Vagina (tissue), 2 donors: Measurements from ENCODE around the gene SLC7A8. TPM values are rescaled to one million over a fixed set of nuclear protein-coding genes. Genes with fewer than 3 reads are reported as not detected.
A peak's percentile ranks its signal among the peaks of the same experiment; 100 is the strongest.

ENCODE experiments used
- DNase-seq, 2 donors: peaks; one replicate each; pipeline ENCODE4 v3.0.0-alpha.2; 2017; ENCODE audit errors: extremely low spot score in 2 of 2
- H3K27ac ChIP-seq: fragments of 200-600 bp; sonication (generic); one replicate; pipeline ENCODE4 v1.5.1; 2019
- H3K27me3 ChIP-seq: fragments of 200-600 bp; sonication (generic); one replicate; pipeline ENCODE4 v1.5.1; 2019
- H3K36me3 ChIP-seq, 2 donors: fragments of 200-600 bp; sonication (generic); one replicate each; pipeline ENCODE4 v1.5.1; 2017 to 2019
- H3K4me1 ChIP-seq: fragments of 200-600 bp; sonication (generic); one replicate; pipeline ENCODE4 v1.5.1; 2019
- H3K4me3 ChIP-seq, 2 donors: fragments of 200-600 bp; sonication (generic); 1 replicate in 1 of 2; 2 replicates in 1 of 2; pipeline ENCODE4 v1.5.1; 2016 to 2019
- H3K9me3 ChIP-seq: fragments of 200-600 bp; sonication (generic); one replicate; pipeline ENCODE4 v1.5.1; 2019
- POLR2A ChIP-seq, 2 donors: fragments of 450-650 bp; IDR thresholded peaks; one replicate each; pipeline ENCODE4 v1.6.1; 2017; ENCODE audit warnings: antibody characterized with exemption in 2 of 2, mild to moderate bottlenecking in 2 of 2, moderate library complexity in 2 of 2
- POLR2AphosphoS5 ChIP-seq, 2 donors: sonication (generic); formaldehyde crosslinking; IDR thresholded peaks; one replicate each; pipeline ENCODE4 v1.9.0; 2017; ENCODE audit warnings: antibody characterized with exemption in 2 of 2, mild to moderate bottlenecking in 2 of 2, low read depth in 1 of 2; ENCODE audit not compliant: insufficient read depth in 1 of 2
- intact Hi-C: fragments of 100-400 bp; cut with DNase I; formaldehyde crosslinking; loops from one replicate; pipeline ENCODE4 v1.15.1; 2023
- total RNA-seq: library from RNA; depleted of rRNA; stranded (reverse); fragments of >200 nt; gene quantifications from one replicate; pipeline ENCODE4 v1.2.3, GENCODE V29; 2016
- TF ChIP-seq, protein P1 (sequence below), 3 experiments: fragments of 450-650 bp in 2 of 3; fragments of 200-600 bp in 1 of 3; sonication (generic) in 1 of 3; IDR thresholded peaks; one replicate each; pipeline ENCODE4 v1.5.1; 2017 to 2019; ENCODE audit warnings: antibody characterized with exemption in 3 of 3, mild to moderate bottlenecking in 2 of 3, moderate library complexity in 2 of 3

Gene SLC7A8
- total RNA-seq, 1 donor from 2014 or later, result 68.5 TPM

DNA sequence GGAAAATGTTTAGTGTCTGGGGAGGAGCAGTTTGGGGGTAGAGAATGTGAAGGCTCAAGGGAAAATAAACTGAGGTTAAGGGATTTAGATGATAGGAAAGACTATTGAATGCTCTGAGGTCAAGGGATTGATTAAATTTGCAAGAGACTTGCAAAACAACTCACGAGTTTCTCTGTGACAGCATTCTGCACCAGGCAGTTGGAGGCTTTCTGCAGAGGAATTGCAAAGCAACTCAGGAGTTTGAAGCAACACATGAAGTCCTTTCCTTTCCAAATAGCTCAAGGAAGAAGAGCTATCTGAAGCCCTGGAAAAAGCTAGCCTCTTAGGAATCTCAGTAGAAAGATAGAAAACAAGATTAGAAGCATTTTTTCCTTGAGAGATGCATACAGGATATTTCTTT is 23.9 kb downstream of the SLC7A8 start:
- no peak overlapping the region for H3K27ac ChIP-seq
- H3K27me3 ChIP-seq, result no peaks in the 10 kb centered on the region
- no peak overlapping the region for H3K4me3 ChIP-seq
- H3K9me3 ChIP-seq, result no peaks in the 10 kb centered on the region
- no peak for DNase-seq
- peaks cover 33% of the 10 kb centered on the region for H3K4me1 ChIP-seq
- TF ChIP-seq POLR2A (IDR thresholded peaks at IDR 0.05) (no peak), POLR2AphosphoS5 (IDR thresholded peaks at IDR 0.05; ENCODE audit: insufficient read depth in 1 of 2, low read depth in 1 of 2) (no peak)
- TF ChIP-seq, protein P1, sequence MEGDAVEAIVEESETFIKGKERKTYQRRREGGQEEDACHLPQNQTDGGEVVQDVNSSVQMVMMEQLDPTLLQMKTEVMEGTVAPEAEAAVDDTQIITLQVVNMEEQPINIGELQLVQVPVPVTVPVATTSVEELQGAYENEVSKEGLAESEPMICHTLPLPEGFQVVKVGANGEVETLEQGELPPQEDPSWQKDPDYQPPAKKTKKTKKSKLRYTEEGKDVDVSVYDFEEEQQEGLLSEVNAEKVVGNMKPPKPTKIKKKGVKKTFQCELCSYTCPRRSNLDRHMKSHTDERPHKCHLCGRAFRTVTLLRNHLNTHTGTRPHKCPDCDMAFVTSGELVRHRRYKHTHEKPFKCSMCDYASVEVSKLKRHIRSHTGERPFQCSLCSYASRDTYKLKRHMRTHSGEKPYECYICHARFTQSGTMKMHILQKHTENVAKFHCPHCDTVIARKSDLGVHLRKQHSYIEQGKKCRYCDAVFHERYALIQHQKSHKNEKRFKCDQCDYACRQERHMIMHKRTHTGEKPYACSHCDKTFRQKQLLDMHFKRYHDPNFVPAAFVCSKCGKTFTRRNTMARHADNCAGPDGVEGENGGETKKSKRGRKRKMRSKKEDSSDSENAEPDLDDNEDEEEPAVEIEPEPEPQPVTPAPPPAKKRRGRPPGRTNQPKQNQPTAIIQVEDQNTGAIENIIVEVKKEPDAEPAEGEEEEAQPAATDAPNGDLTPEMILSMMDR (IDR thresholded peaks at IDR 0.05), result no peak
- H3K36me3 ChIP-seq, result no peaks in the 10 kb centered on the region
- intact Hi-C loops, result no loop called here

DNA sequence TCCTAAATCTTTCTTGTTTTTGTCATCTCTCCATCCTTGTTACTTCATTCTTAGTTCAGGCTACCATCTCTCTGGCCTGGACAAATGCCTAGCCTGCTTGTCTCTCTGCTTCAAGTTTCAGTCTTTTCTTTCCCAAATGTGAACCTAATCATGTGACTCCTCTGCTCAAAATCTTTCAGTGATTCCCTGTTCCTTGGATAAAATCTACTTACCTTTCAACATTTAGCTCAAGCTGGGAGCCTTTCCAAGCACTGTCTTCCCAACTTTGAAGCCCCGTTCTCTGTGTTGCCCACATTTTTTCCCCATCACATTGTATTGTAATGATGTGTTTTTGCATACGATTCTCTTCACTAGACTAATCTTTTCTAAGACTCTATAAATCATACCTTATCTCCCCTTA is 24.7 kb downstream of the SLC7A8 start:
- Histone ChIP-seq H3K9me3 (no peaks in the 10 kb centered on the region), H3K4me1 (peaks cover 35% of the 10 kb centered on the region), H3K27me3 (no peaks in the 10 kb centered on the region), H3K27ac (no peak overlapping the region), H3K36me3 (no peaks in the 10 kb centered on the region), H3K4me3 (no peak overlapping the region)
- intact Hi-C loops, result no loop called here
- TF ChIP-seq, protein P1 (IDR thresholded peaks at IDR 0.05), result no peak
- no peak for DNase-seq

DNA sequence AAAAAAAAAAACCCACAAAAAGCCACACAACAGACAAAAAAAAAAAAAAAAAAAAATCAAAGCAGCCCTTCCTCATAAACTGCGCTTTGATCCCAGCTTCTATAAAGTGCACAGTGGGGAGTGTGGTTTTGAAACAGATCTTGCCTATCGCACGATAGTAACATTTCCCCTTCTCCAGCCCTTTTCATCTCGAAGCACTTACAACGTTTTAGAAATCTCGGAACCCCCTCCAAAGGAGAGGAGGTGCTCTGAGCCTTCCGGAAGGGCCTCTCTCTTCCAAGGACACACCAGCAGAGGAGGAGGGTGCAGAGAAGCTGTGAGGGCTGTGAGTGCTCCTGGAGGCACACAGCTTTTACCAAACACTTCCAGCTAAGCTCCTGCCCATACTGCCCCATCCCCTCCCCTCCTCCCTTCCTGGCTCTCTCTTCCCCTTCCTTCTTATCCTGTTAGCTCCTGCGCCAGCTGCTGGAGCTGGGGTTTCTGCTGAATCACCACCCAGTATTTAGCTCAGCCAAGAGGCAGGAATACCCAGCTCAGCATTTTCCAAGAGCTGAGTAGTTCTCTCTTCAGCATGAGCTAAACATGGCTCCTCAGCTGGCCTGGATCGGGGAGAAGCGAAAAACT is 28.4 kb downstream of the SLC7A8 start:
- intact Hi-C loops, result no loop called here
- DNase-seq, result peak in 1 of 2 donors; percentile 96

DNA sequence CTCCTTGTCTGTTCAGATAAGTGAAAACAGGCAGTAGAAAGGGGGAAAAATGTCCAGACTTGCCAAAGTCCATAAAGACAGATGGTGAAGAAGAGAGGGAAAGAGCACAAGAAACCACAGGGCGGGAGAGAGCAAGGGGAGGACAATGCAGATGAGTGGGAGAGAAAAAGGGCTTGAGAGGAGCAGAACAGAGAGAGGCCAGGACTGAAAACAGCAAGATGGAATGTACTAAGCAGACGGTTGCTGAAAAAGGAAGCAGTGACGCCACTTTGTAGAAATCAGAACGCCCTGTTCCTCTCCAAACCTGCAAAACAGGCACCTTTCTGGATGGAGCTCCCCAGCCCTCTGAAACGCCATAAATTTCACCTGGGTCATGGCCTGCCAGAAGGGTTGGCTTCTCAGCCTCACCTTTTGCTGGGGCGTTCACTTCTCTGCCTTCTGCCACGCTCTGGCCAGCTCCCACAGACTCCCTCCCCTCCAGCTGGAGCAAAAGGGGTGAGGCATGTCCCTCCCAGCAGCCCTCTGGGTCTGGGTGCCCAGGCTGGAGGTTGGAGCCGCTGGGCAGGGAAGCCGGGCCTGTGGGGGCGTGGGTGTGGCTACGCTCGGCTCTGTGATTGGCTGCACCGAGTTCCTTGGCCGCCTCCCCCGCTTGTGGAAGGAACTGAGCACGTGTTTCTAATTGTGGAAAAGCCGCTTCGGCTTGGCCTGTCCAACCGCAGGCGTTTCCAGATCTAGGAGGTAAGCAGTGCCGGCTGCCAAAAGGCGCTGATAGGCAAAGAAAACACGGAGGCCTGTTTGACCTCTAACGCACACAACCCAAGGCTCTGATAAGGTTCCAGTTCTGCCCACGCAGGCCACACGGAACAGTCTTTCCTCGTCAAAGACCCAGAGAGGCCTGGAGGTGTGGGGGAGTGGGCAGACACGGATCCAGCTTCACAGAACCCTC is 29.3 kb downstream of the SLC7A8 start:
- TF ChIP-seq, protein P1 (IDR thresholded peaks at IDR 0.05), result no peak
- TF ChIP-seq POLR2AphosphoS5 (IDR thresholded peaks at IDR 0.05; ENCODE audit: insufficient read depth in 1 of 2, low read depth in 1 of 2), result peak; percentile 73 to 95
- no peak for TF ChIP-seq POLR2A (IDR thresholded peaks at IDR 0.05)
- intact Hi-C loops, result no loop called here
- peak overlapping the region; percentile 93 for H3K27ac ChIP-seq
- no peaks in the 10 kb centered on the region for H3K9me3 ChIP-seq
- H3K4me3 ChIP-seq, result peak overlapping the region; percentile 37 to 45
- H3K36me3 ChIP-seq, result no peaks in the 10 kb centered on the region
- DNase-seq, result peak in 1 of 2 donors; percentile 97
- H3K27me3 ChIP-seq, result no peaks in the 10 kb centered on the region
- H3K4me1 ChIP-seq, result peaks cover 67% of the 10 kb centered on the region

More for the DNA sequence above, 28.4 kb downstream of the SLC7A8 start:
- Histone ChIP-seq H3K9me3 (no peaks in the 10 kb centered on the region), H3K36me3 (no peaks in the 10 kb centered on the region), H3K27me3 (no peaks in the 10 kb centered on the region), H3K4me1 (peaks cover 58% of the 10 kb centered on the region), H3K27ac (peak overlapping the region; percentile 93), H3K4me3 (peak overlapping the region; percentile 37 to 45)
- TF ChIP-seq POLR2A (IDR thresholded peaks at IDR 0.05) (peak in 1 of 2 donors; percentile 41), POLR2AphosphoS5 (IDR thresholded peaks at IDR 0.05; ENCODE audit: insufficient read depth in 1 of 2, low read depth in 1 of 2) (peak; percentile 35 to 87)
- TF ChIP-seq, protein P1 (IDR thresholded peaks at IDR 0.05), result no peak
